Activated CD4-positive, alpha-beta T cell treated with anti-CD3 and anti-CD28 coated beads for 1 hour (primary cell): Measurements from ENCODE around the gene LRRN4CL.
"Not testable (repeated sequence)": the region's sequence is repeated elsewhere in the genome, so short reads cannot be mapped to it uniquely, and the experiment has no call there.

ENCODE experiments used
- DNase-seq: peaks from one replicate; pipeline ENCODE4 v3.0.0-alpha.2; 2020

Gene LRRN4CL

DNA sequence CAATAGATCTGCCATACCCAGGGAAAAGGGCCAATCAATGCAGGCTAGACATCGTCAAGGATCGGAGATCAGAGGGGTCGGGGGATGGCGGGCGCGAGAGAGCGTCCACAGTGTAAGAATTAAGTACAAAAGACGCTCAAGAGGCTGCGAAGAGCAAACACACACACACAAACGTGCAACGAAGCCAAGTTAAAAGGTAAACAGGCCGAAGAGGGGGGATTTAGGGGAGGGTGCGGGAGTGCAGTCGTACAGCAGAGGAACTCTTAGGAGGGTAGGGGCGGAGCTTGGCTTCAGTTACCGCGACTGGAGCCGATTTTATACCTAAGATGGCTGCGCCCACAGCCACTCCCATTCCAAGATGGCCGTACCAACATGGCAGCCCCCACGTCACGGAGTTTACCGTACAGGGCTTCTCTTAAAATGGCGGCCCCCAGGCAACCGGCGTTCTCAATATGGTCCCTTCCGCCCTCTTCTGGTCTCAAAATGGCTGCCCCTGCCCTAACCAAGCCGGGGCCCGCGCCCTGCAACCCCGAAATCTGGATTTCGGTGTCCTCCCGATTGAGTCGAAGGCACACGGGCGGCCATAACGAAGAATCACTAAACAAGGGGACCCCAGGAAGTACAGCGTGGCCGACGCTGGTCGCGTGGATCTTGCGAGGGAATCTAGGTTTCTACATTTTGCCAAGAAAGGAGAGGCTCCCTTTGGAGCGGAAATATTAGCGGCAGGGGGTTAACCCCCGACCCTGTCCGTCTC lies 20.1 kb upstream of the LRRN4CL start:
- peak; percentile 95 for DNase-seq

DNA sequence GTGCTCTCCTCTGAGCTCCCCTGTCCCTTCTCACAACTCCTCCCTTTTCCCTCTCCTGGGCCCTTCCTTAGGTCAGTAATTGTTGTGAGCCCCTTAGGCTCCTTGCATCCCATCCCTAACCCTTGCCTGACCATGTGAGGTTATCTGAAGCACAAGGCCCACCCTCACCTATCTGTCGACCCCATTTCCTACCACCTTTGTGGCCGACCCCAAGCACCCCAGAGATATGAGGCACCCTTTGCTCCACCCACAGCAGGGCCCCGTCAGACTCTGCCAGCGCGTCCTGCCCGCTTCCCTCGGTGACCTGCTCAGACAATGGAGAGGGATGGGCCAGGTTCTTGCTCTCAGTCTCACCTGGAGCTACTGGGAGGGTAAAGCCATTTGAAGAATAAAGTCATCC lies 19.5 kb upstream of the LRRN4CL start:
- DNase-seq, result peak; percentile 28

DNA sequence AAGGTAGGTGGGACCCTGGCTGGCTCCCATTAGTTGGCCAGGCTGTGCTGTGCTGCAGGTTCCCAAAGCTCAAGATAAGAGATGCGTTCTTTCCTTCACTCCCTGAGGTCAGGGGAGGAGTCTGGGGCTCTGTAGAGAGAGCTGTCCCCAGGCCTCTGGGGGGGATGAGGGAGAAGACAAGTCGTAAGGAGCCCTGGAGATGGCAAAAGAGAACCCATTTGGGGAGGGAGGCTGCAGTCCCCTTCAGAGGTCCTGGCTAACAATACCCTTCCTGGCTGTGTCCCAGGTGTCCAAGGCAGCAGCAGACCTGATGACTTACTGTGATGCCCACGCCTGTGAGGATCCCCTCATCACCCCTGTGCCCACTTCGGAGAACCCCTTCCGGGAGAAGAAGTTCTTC lies 19.1 kb upstream of the LRRN4CL start:
- DNase-seq, result no peak

DNA sequence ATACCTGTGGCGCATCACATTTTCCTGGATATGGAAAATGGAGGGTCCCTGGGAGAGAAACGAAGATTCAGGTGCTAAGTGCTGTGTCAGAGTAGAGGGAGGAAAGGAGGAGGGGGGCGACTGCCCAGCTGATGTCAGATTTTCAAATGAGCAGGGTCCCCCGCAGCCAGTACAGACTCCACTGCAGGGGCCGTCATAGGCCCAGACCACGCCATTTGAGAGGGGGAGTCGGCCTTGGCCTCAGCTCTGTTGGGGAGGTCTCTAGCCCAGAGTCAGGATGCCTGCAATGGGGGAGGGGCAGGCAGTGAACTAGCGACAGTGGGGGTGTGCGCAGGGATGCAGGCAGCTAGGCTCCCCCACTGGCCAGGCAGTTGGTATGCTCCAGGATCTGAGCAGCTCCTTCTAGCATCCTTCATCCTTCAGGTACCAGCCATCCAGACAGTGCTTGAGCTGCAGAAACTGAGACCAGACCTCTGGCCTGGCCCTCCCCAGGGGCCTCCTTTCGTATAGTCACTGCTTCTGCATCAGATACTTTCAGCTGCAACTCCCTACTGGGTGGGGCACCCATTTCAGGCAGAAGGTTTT lies 18.0 kb upstream of the LRRN4CL start, which contains the start of the genes BSCL2 and GNG3:
BSCL2 (minus strand) TSS at position 148 of the 585 bp plus-strand sequence. CDS start 229 bp downstream, outside the sequence.
GNG3 (plus strand) TSS at position 400 of the 585 bp plus-strand sequence. CDS start 620 bp downstream, outside the sequence.
- DNase-seq, result no peak

DNA sequence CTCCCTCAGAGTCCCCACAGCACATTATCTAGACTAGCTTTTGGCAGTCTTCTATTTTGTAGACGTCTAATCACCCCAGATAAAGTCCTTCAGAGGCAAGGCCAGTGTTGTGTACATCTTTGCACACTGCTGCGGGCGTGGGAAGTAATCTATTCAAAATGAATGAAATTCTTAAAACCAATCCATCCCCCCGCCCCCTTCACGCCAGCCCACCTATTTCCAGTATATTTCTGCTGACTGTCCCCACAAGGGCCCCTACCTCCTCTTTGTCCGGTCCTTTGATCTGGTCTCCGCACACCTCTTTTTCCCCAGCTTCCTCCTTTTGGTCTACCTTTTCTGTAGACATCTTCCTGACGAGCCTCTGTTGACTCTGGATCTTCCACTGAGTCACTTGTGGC lies 17.5 kb upstream of the LRRN4CL start:
- DNase-seq, result no peak

DNA sequence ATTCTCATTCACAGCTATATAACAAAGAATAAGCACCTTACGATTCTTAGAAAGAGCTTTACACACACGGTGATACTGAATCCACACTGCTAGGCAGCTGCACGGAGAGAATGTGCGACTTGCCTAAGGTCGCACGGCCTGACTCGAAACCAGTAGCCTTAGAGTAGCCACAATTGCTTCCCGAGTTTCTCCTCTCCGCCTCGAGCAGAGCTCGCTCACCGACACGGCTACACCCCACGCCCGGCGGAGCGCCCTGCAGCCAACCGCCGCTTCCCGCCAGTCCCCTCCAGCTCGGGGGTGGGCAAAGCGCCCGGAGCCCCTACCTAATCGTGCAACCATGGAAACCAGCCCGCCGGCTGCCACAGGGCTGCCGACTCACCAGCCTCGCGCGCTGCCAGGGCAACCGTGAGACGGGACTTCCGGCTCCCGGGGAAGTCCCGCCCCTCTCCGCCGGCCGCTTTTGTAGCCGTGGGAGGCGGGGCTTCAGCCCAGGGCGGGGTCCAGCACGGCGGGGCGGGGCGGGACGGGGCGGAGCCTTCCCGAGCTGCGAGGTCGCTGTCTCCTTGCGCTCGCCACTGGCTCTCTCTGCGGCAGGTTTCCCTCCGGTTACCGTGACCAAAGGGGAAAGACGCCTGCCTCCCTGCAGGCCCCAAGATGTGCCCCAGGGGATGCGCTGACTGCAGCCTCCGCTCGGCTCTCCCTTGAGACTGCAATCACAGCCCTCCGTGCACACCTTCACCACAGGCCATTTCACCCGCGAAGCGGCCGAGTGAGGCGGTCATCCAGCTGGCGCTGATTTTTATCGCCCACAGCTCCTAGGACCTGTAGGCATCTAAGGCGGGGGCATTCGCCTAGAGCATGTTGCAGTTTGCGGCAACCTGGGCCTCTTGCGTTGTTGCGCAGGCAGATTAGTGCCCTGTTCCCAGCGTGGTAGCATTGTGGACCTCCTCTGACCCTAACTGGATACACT lies 16.8 kb upstream of the LRRN4CL start:
- peak; percentile 93 for DNase-seq

DNA sequence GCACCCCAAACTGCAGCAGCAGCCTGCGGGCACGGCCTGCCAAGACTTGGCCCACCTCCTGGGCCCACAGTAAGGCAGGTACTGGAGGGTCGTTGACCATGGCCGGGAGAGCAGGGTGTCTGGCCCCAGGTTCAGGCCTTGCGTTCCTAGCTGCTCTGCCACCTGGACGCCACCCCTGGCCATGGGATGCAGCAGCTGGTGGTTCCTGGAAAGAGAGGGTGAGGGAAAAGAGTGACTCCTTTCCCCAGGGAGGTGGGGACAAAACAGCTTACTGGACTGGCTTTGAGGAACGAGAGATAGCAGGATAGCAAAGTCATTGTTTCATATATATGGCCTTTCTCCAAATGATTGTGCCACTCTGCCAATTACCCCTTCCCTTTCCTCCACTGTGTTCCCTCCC lies 16.1 kb upstream of the LRRN4CL start:
- no peak for DNase-seq

DNA sequence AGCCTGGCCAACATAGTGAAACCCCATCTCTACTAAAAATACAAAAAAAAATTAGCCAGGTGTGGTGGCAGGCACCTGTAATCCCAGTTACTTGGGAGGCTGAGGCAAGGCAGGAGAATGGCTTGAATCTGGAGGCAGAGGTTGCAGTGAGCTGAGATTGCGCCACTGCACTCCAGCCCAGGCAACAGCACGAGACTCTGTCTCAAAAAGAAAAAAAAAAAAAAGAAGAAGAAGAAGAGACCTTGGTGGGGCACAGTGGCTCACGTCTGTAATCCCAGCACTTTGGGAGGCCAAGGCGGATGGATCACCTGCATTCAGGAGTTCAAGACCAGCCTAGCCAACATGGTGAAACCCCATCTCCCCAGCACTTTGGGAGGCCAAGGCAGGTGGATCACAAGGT lies 14.6 kb upstream of the LRRN4CL start:
- not testable (repeated sequence) for DNase-seq

DNA sequence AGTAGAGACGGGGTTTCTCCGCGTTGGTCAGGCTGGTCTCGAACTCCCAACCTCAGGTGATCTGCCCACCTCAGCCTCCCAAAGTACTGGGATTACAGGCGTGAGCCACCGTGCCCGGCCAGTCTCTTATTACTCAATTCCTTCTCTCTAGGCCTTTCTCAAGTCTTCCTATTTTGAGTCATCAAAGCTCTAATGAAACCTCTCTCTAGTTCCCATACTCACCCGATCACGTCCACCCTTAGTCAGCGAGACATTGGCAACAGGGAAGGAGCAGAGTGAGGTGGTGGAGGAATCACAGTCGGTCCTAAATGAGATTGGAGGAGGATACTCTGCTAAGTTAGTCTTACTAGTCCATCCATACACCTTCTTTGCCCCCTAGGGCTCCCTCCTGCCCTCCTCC lies 12.9 kb upstream of the LRRN4CL start:
- DNase-seq, result no peak

DNA sequence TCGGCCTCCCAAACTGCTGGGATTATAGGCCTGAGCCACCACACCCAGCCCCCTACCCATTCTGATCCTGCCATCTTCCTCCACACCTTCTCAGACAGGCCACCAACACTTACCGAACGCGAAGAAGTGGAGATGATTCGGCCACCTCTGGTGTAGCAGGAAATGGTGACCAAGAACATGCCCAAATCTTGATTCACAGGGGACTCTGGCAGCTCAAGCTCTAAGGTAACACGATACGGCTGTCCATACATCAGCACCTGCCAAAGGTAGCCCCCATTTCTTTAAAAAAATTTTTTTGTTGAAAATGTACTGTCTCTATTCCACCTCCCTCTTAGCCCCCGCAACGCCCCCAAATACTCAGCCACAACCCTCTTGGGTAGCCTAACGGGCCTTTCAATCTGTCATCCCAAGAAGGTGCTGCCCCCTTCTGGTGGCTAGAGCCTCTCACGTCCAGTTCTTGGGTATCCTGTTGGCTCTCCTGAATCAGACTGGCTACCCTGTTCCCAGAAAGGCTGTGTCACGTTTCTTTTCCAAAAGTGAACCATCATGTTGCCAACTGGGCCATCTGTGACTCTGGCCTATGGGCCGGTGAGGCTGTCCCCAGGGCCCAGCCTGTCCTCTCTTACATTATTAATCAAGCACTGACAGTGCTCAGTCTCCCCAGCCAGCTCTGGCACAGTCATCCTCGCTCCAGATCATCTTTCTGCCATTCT lies 5.3 kb upstream of the LRRN4CL start:
- peak; percentile 59 for DNase-seq

DNA sequence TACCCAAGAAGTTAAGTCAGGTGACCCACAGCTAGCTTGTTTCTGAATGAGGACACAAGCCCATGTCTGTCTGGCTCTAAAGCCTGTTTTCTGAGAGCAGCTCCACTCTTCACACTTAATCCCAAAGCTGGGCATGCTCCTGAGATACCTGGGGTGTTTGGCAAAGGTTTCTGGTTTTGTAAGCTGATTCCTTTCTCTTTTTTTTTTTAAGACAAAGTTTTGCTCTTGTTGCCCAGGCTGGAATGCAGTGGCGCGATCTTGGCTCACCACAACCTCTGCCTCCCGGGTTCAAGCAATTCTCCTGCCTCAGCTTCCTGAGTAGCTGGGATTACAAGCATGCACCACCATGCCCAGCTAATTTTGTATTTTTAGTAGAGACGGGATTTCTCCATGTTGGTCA lies 4.3 kb upstream of the LRRN4CL start:
- not testable (repeated sequence) for DNase-seq

DNA sequence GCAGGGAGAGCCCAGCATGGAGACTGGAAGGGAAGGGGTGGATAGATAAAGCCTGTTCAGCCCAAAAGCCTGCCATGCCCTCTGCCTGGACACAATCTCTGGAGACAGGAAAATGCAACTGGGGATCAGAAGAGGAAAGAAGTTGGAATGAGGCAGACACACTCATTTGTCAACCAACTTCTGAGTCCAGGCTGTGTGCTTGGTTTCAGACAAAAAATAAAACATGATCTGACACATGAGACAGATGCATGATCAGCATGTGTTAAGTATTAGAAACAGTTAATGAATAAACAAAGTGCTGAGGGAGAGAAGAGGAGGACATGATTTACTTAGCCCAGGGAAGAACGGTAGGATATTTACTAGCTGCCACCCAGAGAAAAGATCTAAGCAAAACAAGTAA lies 839 bp downstream of the LRRN4CL start:
- DNase-seq, result no peak

DNA sequence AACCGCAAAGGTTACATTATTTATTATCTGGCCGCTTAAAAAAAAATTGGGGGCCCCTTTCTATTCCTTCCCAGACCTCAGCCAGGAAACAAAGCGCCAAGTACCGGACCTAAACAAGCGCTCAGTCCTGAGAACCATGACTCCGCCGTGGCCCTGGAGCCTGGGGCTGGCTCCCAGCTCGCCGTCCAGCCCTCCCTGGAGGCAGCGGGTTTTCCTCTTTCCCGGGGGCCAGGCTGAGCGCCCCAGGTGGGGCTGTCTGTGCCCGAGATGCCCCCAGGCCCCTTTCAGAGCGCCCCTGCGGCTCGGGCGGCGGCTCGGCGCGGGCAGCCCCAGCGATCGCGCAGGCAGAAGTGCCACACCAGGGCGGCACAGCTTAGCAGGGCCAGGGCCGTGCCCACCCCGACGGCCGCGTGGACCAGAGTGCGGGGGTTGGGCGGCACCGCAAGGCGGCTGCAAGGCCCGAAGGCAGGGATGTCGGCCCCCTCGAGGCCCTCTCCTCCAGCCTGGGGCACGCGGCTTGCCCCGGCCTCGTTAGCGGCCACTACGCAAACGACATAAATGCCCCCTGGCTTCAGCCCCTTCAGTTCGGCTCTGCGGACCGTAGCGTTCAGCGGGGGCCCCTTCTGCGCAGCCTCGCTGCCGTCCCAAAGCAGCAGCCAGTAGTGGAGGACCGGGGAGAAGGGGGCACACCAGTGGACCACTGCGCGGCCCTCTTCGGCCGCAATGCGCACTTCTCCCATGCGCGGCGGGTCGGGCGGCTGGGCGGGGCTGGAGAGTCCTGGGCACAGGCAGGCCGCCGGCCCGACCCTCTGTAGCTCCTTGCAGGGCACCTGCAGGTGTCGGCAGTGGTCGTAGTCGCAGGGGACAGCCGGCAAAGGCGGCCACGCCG lies 1.6 kb downstream of the LRRN4CL start:
- DNase-seq, result no peak

DNA sequence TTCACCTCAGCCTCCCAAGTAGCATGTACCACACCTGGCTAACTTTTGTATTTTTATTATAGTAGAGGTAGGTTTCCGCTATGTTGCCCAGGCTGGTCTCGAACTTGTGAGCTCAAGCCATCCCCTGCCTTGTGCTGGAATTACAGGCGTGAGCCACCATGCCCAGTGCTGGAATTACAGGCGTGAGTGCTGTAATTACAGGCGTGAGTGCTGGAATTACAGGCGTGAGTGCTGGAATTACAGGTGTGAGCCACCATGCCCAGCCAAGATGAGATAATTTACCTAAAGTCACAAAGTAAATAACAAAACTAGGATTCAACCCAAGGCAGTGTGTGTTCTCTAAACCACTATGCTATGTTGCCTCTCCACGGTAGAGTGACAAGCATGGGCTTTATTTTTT lies 6.8 kb downstream of the LRRN4CL start:
- no peak for DNase-seq

DNA sequence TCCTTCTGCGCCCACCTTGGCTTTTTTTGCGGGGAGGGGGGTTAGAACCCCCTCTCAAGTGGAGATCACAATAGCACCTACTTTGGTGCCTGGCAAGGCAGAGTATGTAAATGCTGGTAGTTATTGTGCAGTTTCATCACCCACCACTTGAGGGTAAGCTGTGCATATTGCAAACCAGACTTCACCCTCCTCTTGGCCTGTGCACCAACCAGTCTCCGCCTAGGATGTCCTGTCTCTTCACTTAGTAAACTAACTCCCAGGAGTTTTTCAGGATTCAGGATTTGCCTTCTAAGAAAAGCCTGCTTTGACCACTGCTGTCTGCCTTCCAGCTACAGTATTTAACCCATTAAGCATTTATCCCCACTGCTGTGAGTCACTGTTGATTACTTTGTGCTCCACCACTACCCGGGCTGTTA lies 8.5 kb downstream of the LRRN4CL start:
- no peak for DNase-seq

DNA sequence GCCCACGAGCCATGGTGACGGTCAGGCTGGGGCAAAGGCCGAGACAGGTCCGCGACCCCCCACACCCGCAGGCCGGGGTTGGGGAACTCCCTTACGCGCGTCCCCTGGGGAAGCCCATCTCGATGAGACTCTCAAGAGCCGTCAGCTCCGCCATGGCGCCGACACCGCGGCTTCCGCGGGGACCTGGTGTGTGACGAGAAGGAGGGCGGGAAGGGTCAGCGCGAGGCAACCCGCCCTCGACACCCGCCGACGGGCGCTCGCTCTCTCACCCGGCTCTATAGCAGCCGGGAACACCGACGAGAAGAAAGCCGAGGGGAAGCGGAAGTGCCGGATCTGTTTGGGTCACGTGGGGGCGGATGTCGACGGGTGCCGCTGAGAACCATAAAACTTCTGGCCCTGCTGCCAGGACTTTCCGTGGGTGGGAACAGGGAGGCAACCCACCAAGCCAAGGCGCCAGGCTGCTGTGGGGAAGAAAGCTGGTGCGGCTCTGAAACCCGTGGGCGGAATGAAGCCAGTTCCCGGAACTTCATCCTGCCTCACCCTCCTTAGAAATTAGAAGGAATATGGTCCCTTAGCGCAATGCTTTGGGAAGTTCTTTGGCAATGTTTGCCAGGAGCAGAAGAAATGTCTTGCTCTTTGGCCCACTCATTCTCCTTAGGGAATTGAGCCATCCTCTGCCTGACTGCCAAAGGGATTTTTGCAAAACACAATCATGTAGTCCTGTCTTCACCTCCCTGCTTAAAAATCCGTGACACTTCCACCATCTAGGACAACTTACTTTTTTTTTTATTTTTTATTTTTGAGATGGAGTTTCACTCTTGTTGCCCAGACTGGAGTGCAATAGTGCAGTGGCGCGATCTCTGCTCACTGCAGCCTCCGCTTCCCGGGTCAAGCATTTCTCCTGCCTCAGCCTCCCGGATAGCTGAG lies 10.3 kb downstream of the LRRN4CL start, which contains the start of gene UBXN1:
UBXN1 (minus strand) TSS at position 304 of the 927 bp plus-strand sequence; CDS start at position 154, 150 bp downstream.
- peak; percentile 71 for DNase-seq

DNA sequence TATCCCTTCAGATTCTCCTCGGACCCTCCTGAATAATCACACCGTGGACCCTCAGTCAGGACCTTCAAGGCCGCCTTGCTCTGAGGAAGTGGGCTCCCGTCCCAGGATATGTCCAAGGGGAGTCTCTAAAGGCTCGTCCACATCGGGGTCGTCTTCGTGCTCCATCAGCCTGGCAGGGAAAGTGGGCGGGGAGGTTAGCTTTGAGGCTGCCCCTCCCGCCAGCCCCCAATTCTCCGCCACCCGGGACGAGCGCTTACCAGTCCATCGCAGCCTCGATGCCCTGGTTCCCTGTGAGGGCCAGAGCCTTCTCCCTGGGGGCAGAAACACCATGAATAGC lies 10.9 kb downstream of the LRRN4CL start:
- DNase-seq, result no peak

DNA sequence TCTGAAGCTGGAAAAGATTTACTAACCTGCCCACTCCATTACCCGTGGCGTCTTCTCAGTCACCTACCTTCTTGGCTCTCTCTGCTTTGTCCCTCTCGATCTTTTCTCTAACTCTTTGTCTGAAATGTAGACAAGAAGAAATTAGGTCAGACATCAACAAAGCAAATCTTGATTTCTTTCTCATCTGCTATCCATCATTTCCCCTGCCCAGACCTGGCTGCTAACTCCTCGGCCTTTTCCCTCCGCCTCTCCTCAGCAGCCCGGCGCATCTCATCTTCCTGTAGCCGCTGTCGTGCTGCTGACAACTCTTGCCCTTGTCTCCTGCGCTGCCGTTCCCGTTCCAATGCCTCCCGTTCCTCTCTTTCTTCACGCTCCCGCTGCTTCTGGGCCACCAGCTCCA lies 11.6 kb downstream of the LRRN4CL start:
- DNase-seq, result no peak

DNA sequence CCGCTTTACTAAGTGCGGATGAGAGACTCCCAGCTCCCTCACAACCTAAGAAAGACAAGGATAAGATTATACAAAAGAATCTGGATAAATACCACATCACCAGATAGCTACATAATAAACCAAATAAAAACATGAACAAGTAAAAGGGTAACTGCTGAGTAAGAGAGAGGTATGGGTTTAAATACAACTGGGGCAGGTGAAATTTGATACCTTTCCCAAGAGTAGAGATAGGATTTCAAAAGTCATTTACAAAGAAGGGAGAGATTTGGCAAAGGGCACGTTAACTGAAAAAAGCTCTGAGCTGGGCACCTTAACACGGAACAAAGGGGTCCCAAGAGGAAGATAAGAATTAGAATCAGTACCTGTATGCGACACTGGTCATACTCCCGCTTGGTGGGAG lies 12.2 kb downstream of the LRRN4CL start:
- no peak for DNase-seq

DNA sequence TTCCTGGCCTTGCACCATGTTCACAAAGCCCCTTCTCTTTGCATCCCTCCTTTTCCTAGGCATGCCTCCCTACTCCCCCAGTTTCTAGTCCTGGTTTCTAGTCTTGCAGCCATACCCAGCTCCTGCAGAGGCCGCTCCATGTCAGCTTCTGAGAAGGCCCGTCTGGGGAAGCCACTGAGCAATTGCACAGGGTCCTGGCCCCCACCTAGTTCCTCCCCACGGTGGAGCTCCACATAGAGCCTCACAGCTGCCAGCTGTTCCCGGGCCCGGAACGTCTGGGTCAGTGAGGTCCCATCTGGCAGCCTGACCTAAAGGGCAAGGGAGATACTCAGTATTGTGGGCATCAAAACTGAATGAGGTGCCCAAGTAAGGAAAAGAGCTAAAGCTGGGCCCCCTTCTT lies 12.6 kb downstream of the LRRN4CL start:
- DNase-seq, result no peak
